HepG2 (cell line): Measurements from ENCODE around the gene C5orf15. TPM values are rescaled to one million over a fixed set of nuclear protein-coding genes. Genes with fewer than 3 reads are reported as not detected.

Experiments used
- ATAC-seq: fragments of 200-7000 bp; cut with Tn5 transposase; 3 replicates; pipeline ENCODE4 v1.9.1; 2020; ENCODE audit warnings: mild to moderate bottlenecking, moderate library complexity
- BruUV-seq: library from RNA; stranded (reverse); fragments of 400-500 nt; replicated peaks from 2 replicates; lab custom pipeline; 2021; lab: Mats Ljungman, UMichigan
- CTCF ChIA-PET: fragments of 300-600 bp; formaldehyde crosslinking; extraction: SDS; loops from one replicate; lab custom pipeline; 2021; ENCODE audit warnings: low total read pairs, inconsistent platforms, low intra/inter-chr PET ratio; lab: Yijun Ruan, JAX
- POLR2A ChIA-PET: fragments of 350-600 bp; sonication (Branson Sonifier 250); formaldehyde crosslinking; loops from one replicate; lab custom pipeline; 2020; ENCODE audit warnings: antibody characterized with exemption, inconsistent platforms; lab: Yijun Ruan, JAX
- DNase-seq: peaks from one replicate; pipeline ENCODE4 v3.0.0-alpha.2; 2015; ENCODE audit warnings: low spot score
- FAIRE-seq: peaks from 3 replicates; lab custom pipeline; 2011; peaks lifted over from hg19 to GRCh38; lab: Jason Lieb, UNC
- H2AFZ ChIP-seq: one replicate; pipeline ENCODE4 v1.6.1; 2011; ENCODE audit warnings: low read length, inconsistent platforms
- H3K27ac ChIP-seq: fragments of 300-600 bp; 3 replicates; pipeline ENCODE4 v1.8.0; 2011; ENCODE audit warnings: mixed run types, mild to moderate bottlenecking, mixed read lengths, low read length, inconsistent platforms; ENCODE audit not compliant: insufficient read depth; ENCODE audit errors: extremely low read length
- H3K27me3 ChIP-seq, 2 experiments: fragments of 200-600 bp in 1 of 2; 2 replicates in 1 of 2; 3 replicates in 1 of 2; pipeline versions ENCODE4 v1.6.0 to v1.8.0; 2011; ENCODE audit warnings: low read length in 2 of 2, mild to moderate bottlenecking in 2 of 2, moderate library complexity in 2 of 2, inconsistent platforms in 1 of 2; ENCODE audit not compliant: insufficient read depth in 2 of 2, control insufficient read depth in 1 of 2
- H3K36me3 ChIP-seq, 2 experiments: fragments of 200-600 bp in 1 of 2; replicated peaks in 1 of 2; 2 replicates in 1 of 2; 3 replicates in 1 of 2; pipeline versions ENCODE4 v1.5.1 to v1.8.0; 2011; ENCODE audit warnings: low read length in 2 of 2, inconsistent platforms in 1 of 2; ENCODE audit not compliant: insufficient read depth in 2 of 2, control insufficient read depth in 1 of 2
- H3K4me1 ChIP-seq: 2 replicates; pipeline ENCODE4 v1.5.1; 2012; ENCODE audit warnings: low read length, inconsistent platforms; ENCODE audit not compliant: insufficient read depth
- H3K4me2 ChIP-seq: 2 replicates; pipeline ENCODE4 v1.6.0; 2011; ENCODE audit warnings: low read depth, low read length, inconsistent platforms
- H3K4me3 ChIP-seq, 3 experiments: fragments of 200-600 bp in 1 of 3; sonication (generic), shearing (Covaris generic) in 1 of 3; replicated peaks in 1 of 3; 2 replicates each; pipeline ENCODE4 v1.5.1; 2011 to 2016; ENCODE audit warnings: low read length in 3 of 3, inconsistent platforms in 2 of 3, low read depth in 2 of 3, mild to moderate bottlenecking in 2 of 3, control low read depth in 1 of 3, mixed read lengths in 1 of 3; ENCODE audit not compliant: insufficient read depth in 1 of 3
- H3K79me2 ChIP-seq: one replicate; pipeline ENCODE4 v1.6.1; 2011; ENCODE audit warnings: low read length, inconsistent platforms; ENCODE audit not compliant: insufficient read depth
- H3K9ac ChIP-seq: 2 replicates; pipeline ENCODE4 v1.6.0; 2011; ENCODE audit warnings: mild to moderate bottlenecking, low read depth, low read length, inconsistent platforms; ENCODE audit not compliant: insufficient read depth
- H3K9me3 ChIP-seq: 2 replicates; pipeline ENCODE4 v1.5.1; 2012; ENCODE audit warnings: mild to moderate bottlenecking, low read length
- H4K20me1 ChIP-seq: 2 replicates; pipeline ENCODE4 v1.6.0; 2011; ENCODE audit warnings: inconsistent platforms, mild to moderate bottlenecking, low read length, moderate library complexity; ENCODE audit not compliant: insufficient read depth
- AKNA ChIP-seq: sonication (generic); formaldehyde crosslinking; IDR thresholded peaks from 2 replicates; pipeline ENCODE4 v1.4.0; 2020; ENCODE audit warnings: missing genetic modification reagents, borderline replicate concordance
- ATF1 ChIP-seq: IDR thresholded peaks from 2 replicates; pipeline ENCODE4 v1.6.1; 2016; ENCODE audit warnings: mild to moderate bottlenecking, control low read depth
- ATF5 ChIP-seq: sonication (generic); formaldehyde crosslinking; IDR thresholded peaks from 2 replicates; pipeline ENCODE4 v1.4.0; 2020; ENCODE audit warnings: mild to moderate bottlenecking, low read depth, missing genetic modification reagents
- HDAC1 ChIP-seq: sonication (generic); formaldehyde crosslinking; IDR thresholded peaks from 2 replicates; pipeline ENCODE4 v1.5.1; 2020; ENCODE audit warnings: mild to moderate bottlenecking, missing genetic modification reagents
- NFKB2 ChIP-seq: sonication (generic); formaldehyde crosslinking; IDR thresholded peaks from 2 replicates; pipeline ENCODE4 v1.4.0; 2020; ENCODE audit warnings: missing genetic modification reagents, borderline replicate concordance
- ZNF225 ChIP-seq: sonication (generic); formaldehyde crosslinking; IDR thresholded peaks from 2 replicates; pipeline ENCODE4 v1.4.0; 2020; ENCODE audit warnings: mild to moderate bottlenecking, missing genetic modification reagents
- ZNF335 ChIP-seq: sonication (generic); formaldehyde crosslinking; IDR thresholded peaks from 2 replicates; pipeline ENCODE4 v1.4.0; 2020; ENCODE audit warnings: missing genetic modification reagents
- ZNF354B ChIP-seq: sonication (generic); formaldehyde crosslinking; IDR thresholded peaks from 2 replicates; pipeline ENCODE4 v1.8.0; 2022; ENCODE audit warnings: mild to moderate bottlenecking, missing genetic modification reagents
- WGBS: methylation state at CpG from one replicate; pipeline ENCODE4 v1.1.6; 2017; ENCODE audit warnings: low lambda C conversion rate; 5-methylcytosine and 5-hydroxymethylcytosine counted together
- in situ Hi-C: cut with HindIII; loops from 2 replicates; pipeline ENCODE4 v1.10.0; 2017; ENCODE audit warnings: low pct_unique_long_range_greater_than_20kb; ENCODE audit not compliant: extremely low pct_ligation_motif_present
- intact Hi-C: fragments of 100-400 bp; cut with micrococcal nuclease; formaldehyde crosslinking; loops from one replicate; pipeline ENCODE4 v1.10.0; 2022; ENCODE audit not compliant: unreplicated experiment
- polyA plus RNA-seq, 8 experiments: library from polyadenylated mRNA; depleted of rRNA in 3 of 8; stranded (reverse) in 7 of 8; unstranded in 1 of 8; fragments of >200 nt; fragmentation: Illumina TruSeq in 4 of 8; extraction: Trizol in 4 of 8; gene quantifications; 2 replicates each; pipeline versions ENCODE4 v1.2.1 to v1.2.3, GENCODE V29; 2011 to 2016; ENCODE audit warnings: low read depth in 4 of 8, missing spikeins in 1 of 8, mixed read lengths in 1 of 8; ENCODE audit not compliant: insufficient read depth in 1 of 8
- total RNA-seq, 5 experiments: library from RNA; depleted of rRNA; stranded (reverse); fragments of >200 nt; fragmentation: Illumina TruSeq; extraction: Trizol; gene quantifications; 2 replicates each; pipeline ENCODE4 v1.2.3, GENCODE V29; 2016; ENCODE audit warnings: low read depth in 1 of 5

C5orf15 gene
- total and polyA plus RNA-seq, 2 of the 13 experiments (the other 11 are each of a cell fraction or from before 2014, with no cell fraction given): 58.5 to 82.7 TPM

DNA sequence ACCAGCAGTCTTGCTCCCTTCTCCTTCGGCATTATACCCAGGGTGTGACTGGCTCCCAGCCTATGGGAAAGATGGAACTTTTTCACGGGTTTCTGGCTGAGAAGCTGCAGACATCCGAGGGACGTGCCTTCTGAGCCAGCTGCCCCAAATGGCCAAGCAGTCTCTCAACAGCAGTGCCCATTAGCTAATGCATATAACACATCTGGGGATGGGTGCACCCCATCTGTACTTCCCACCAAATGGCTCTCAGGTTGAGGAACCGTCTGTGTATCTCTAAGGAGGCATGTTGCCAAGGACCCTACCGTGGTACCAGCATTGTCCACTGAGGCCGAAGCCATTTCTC, 25.0 kb downstream of the C5orf15 start:
- no TSS peak for BruUV-seq
- peaks cover 17% of the 10 kb centered on the region for H3K4me1 ChIP-seq
- CTCF ChIA-PET: interaction anchor here (1.5 kb wide), 1 partner anchor 520 kb away, joined by 6 read pairs; no protein-coding TSS in a partner anchor
- no peaks in the 10 kb centered on the region for H3K36me3 ChIP-seq
- H3K9me3 ChIP-seq: no peaks in the 10 kb centered on the region
- DNase-seq: no peak
- H3K27ac ChIP-seq: no peak overlapping the region
- intact Hi-C loops: loop anchor here (10.0 kb wide), 2 partner anchors 189 to 389 kb away; no protein-coding TSS in a partner anchor
- POLR2A ChIA-PET: no interaction called here
- WGBS: no CpG with 5 or more reads among the region's 7 CpGs
- H2AFZ ChIP-seq: no peak overlapping the region
- no peaks in the 10 kb centered on the region for H4K20me1 ChIP-seq
- no peak overlapping the region for H3K4me2 ChIP-seq
- H3K79me2 ChIP-seq: no peaks in the 10 kb centered on the region
- no peak overlapping the region for H3K4me3 ChIP-seq
- no peak overlapping the region for H3K9ac ChIP-seq
- in situ Hi-C loops: loop anchor here (10.0 kb wide), 1 partner anchor 519 kb away; no protein-coding TSS in a partner anchor
- TF ChIP-seq ZNF335 (CRISPR knock-in tag) (no peak), HDAC1 (CRISPR knock-in tag) (no peak), ZNF354B (no peak), AKNA (CRISPR knock-in tag) (no peak), ATF1 (CRISPR knock-in tag) (no peak), NFKB2 (CRISPR knock-in tag) (no peak), ATF5 (CRISPR knock-in tag) (no peak), ZNF225 (CRISPR knock-in tag) (no peak)
- ATAC-seq: no peak
- peaks cover 0 to 9% of the 10 kb centered on the region in 2 experiments; a peak in 1 of 5 replicates for H3K27me3 ChIP-seq
- FAIRE-seq: no peak
